Stomach (tissue), 9 donors: Measurements from ENCODE around the gene OGDH. TPM values are rescaled to one million over a fixed set of nuclear protein-coding genes. Genes with fewer than 3 reads are reported as not detected.

Experiments used
- DNase-seq, 2 donors: peaks; one replicate each; pipeline versions ENCODE4 v3.0.0 to v3.0.0-alpha.2; 2013 to 2019
- H3K27ac ChIP-seq, 5 donors: fragments of 200-600 bp in 4 of 5; sonication (generic) in 4 of 5; one replicate each; pipeline ENCODE4 v1.5.1; 2013 to 2019; ENCODE audit warnings: mild to moderate bottlenecking in 1 of 5, moderate library complexity in 1 of 5
- H3K27me3 ChIP-seq, 3 donors: fragments of 200-600 bp; sonication (generic); one replicate each; pipeline ENCODE4 v1.5.1; 2017 to 2019; ENCODE audit warnings: mixed run types in 1 of 3
- H3K36me3 ChIP-seq, 4 donors: fragments of 200-600 bp; sonication (generic); 1 replicate in 3 of 4; 2 replicates in 1 of 4; pipeline ENCODE4 v1.5.1; 2016 to 2019
- H3K4me1 ChIP-seq, 4 donors: fragments of 200-600 bp; sonication (generic); one replicate each; pipeline ENCODE4 v1.5.1; 2016 to 2019
- H3K4me3 ChIP-seq, 4 donors: fragments of 200-600 bp; sonication (generic) in 3 of 4; one replicate each; pipeline ENCODE4 v1.5.1; 2016 to 2019; ENCODE audit warnings: mild to moderate bottlenecking in 1 of 4
- H3K9me3 ChIP-seq, 4 donors: fragments of 200-600 bp; sonication (generic); one replicate each; pipeline ENCODE4 v1.5.1; 2016 to 2019
- CTCF ChIP-seq, 7 experiments: fragments of 450-650 bp in 4 of 7; fragments of 200-600 bp in 3 of 7; sonication (generic) in 3 of 7; IDR thresholded peaks; one replicate each; pipeline ENCODE4 v1.5.1; 2016 to 2019; ENCODE audit warnings: antibody characterized with exemption in 7 of 7, control low read depth in 2 of 7, mild to moderate bottlenecking in 1 of 7
- EP300 ChIP-seq: sonication (generic); formaldehyde crosslinking; IDR thresholded peaks from one replicate; pipeline ENCODE4 v1.6.1; 2017; ENCODE audit warnings: antibody characterized with exemption
- POLR2A ChIP-seq, 4 donors: fragments of 450-650 bp; IDR thresholded peaks; one replicate each; pipeline ENCODE4 v1.6.1; 2016; ENCODE audit warnings: antibody characterized with exemption in 4 of 4, control low read depth in 2 of 4, mild to moderate bottlenecking in 1 of 4, moderate library complexity in 1 of 4
- POLR2AphosphoS5 ChIP-seq, 3 donors: sonication (generic); formaldehyde crosslinking; IDR thresholded peaks; one replicate each; pipeline ENCODE4 v1.6.1; 2016; ENCODE audit warnings: antibody characterized with exemption in 3 of 3
- WGBS, 5 donors: extraction: QIAGEN DNeasy Blood & Tissue Kit in 3 of 5; methylation state at CpG; one replicate each; pipeline versions ENCODE4 v1.1.5 to v1.1.7; 2013 to 2018; 5-methylcytosine and 5-hydroxymethylcytosine counted together
- intact Hi-C: fragments of 100-400 bp; cut with DNase I; formaldehyde crosslinking; loops from one replicate; pipeline ENCODE4 v1.15.1; 2023; ENCODE audit warnings: low total_unique reads
- polyA plus RNA-seq, 3 donors: library from polyadenylated mRNA; stranded (reverse); fragments of 200-250 nt; gene quantifications; one replicate each; pipeline ENCODE4 v1.2.3, GENCODE V29; 2013
- total RNA-seq, 5 donors: library from RNA; depleted of rRNA; stranded (reverse); fragments of >200 nt; gene quantifications; one replicate each; pipeline versions ENCODE4 v1.1.0 to v1.2.3, GENCODE V29; 2014 to 2016
- donor health status: healthy with polysubstance abuse.
- donor health status: Bipolar disorder and iron deficiency.
- donor health status: healthy.

OGDH gene
- total and polyA plus RNA-seq, 8 donors = 19.8 to 92.0 (median 31.3) TPM

GRCh38 chr7:44618753-44619152 is 12.3 kb downstream of the OGDH start:
- TF ChIP-seq CTCF (IDR thresholded peaks at IDR 0.05) (no peak), POLR2AphosphoS5 (IDR thresholded peaks at IDR 0.05) (no peak), POLR2A (IDR thresholded peaks at IDR 0.05) (no peak), EP300 (no peak)
- no peaks in the 10 kb centered on the region for H3K27me3 ChIP-seq
- WGBS, 5 donors = 55 to 79% (median 58%) methylated on average over 3 of the region's 3 CpGs
- no peak for DNase-seq
- no peaks in the 10 kb centered on the region for H3K9me3 ChIP-seq
- peak overlapping the region in 1 of 5 donors; percentile 13 for H3K27ac ChIP-seq
- no peak overlapping the region for H3K4me3 ChIP-seq
- peaks cover 29 to 91% (median 60%) of the 10 kb centered on the region in 4 donors for H3K4me1 ChIP-seq
- peaks cover 0 to 8% (median 0%) of the 10 kb centered on the region in 4 donors for H3K36me3 ChIP-seq
- intact Hi-C loops = no loop called here

GRCh38 chr7:44621034-44621749 is 14.8 kb downstream of the OGDH start:
- 72 to 82% (median 79%) methylated on average over 11 of the region's 11 CpGs for WGBS, 5 donors

GRCh38 chr7:44621750-44622103 is 15.3 kb downstream of the OGDH start:
- H3K36me3 ChIP-seq = peaks cover 0 to 33% (median 23%) of the 10 kb centered on the region in 4 donors
- peak overlapping the region in 4 of 5 donors; percentile 34 to 81 (median 64) for H3K27ac ChIP-seq
- intact Hi-C loops = no loop called here
- no peaks in the 10 kb centered on the region for H3K27me3 ChIP-seq
- no peaks in the 10 kb centered on the region for H3K9me3 ChIP-seq
- TF ChIP-seq EP300 = no peak
- TF ChIP-seq POLR2AphosphoS5 (IDR thresholded peaks at IDR 0.05) = no peak
- no peak for TF ChIP-seq POLR2A (IDR thresholded peaks at IDR 0.05)
- TF ChIP-seq CTCF (IDR thresholded peaks at IDR 0.05) = no peak
- H3K4me1 ChIP-seq = peaks cover 35 to 93% (median 66%) of the 10 kb centered on the region in 4 donors
- 85 to 92% (median 87%) methylated on average over 5 of the region's 5 CpGs for WGBS, 5 donors
- DNase-seq = no peak
- H3K4me3 ChIP-seq = no peak overlapping the region

More at GRCh38 chr7:44621034-44621749, 14.8 kb downstream of the OGDH start:
- peak overlapping the region in 4 of 5 donors; percentile 4 to 81 (median 64) for H3K27ac ChIP-seq
- H3K9me3 ChIP-seq = no peaks in the 10 kb centered on the region
- intact Hi-C loops = no loop called here
- no peak for DNase-seq
- TF ChIP-seq POLR2AphosphoS5 (IDR thresholded peaks at IDR 0.05) = no peak
- no peak for TF ChIP-seq POLR2A (IDR thresholded peaks at IDR 0.05)
- TF ChIP-seq EP300 = no peak
- no peak for TF ChIP-seq CTCF (IDR thresholded peaks at IDR 0.05)
- H3K36me3 ChIP-seq = peaks cover 0 to 27% (median 18%) of the 10 kb centered on the region in 4 donors
- H3K4me3 ChIP-seq = no peak overlapping the region
- peaks cover 35 to 89% (median 61%) of the 10 kb centered on the region in 4 donors for H3K4me1 ChIP-seq
- H3K27me3 ChIP-seq = no peaks in the 10 kb centered on the region

GRCh38 chr7:44622342-44623151 is 16.1 kb downstream of the OGDH start:
- 43 to 60% (median 49%) methylated on average over 5 of the region's 5 CpGs for WGBS, 5 donors
- DNase-seq = peak in 1 of 2 donors; percentile 42
- H3K27ac ChIP-seq = peak overlapping the region; percentile 34 to 81 (median 64)
- no peaks in the 10 kb centered on the region for H3K27me3 ChIP-seq
- H3K4me1 ChIP-seq = peaks cover 35 to 94% (median 69%) of the 10 kb centered on the region in 4 donors
- H3K9me3 ChIP-seq = no peaks in the 10 kb centered on the region
- no peak for TF ChIP-seq POLR2AphosphoS5 (IDR thresholded peaks at IDR 0.05)
- TF ChIP-seq EP300 = no peak
- TF ChIP-seq CTCF (IDR thresholded peaks at IDR 0.05) = no peak
- TF ChIP-seq POLR2A (IDR thresholded peaks at IDR 0.05) = no peak
- intact Hi-C loops = no loop called here
- no peak overlapping the region for H3K4me3 ChIP-seq
- peaks cover 0 to 41% (median 30%) of the 10 kb centered on the region in 4 donors for H3K36me3 ChIP-seq
